ENCODE measurements around the gene TOP3B. TPM values are rescaled to one million over a fixed set of nuclear protein-coding genes. Genes with fewer than 3 reads are reported as not detected.
A peak's percentile ranks its signal among the peaks of the same experiment; 100 is the strongest.

TOP3B gene
- total and polyA plus RNA-seq, 2 donors (not counting 1 experiment from before 2014, with no cell fraction given), result 7.4 to 16.5 TPM

- no peak overlapping the region for H3K27ac ChIP-seq (ENCODE audit: insufficient read depth, low read length)
- no peaks in the 10 kb centered on the region for H4K20me1 ChIP-seq (ENCODE audit: control insufficient read depth, extremely low read depth, insufficient read depth, low read length)
- H3K27me3 ChIP-seq (ENCODE audit: control insufficient read depth, insufficient read depth, low read length), result peaks cover 8% of the 10 kb centered on the region
- peak in 1 of 2 donors; percentile 21 for DNase-seq (ENCODE audit: low read depth in 2 of 2)
- TF ChIP-seq EZH2 (IDR thresholded peaks at IDR 0.05; ENCODE audit: low read length, missing control alignments), result no peak
- TF ChIP-seq, protein P1, sequence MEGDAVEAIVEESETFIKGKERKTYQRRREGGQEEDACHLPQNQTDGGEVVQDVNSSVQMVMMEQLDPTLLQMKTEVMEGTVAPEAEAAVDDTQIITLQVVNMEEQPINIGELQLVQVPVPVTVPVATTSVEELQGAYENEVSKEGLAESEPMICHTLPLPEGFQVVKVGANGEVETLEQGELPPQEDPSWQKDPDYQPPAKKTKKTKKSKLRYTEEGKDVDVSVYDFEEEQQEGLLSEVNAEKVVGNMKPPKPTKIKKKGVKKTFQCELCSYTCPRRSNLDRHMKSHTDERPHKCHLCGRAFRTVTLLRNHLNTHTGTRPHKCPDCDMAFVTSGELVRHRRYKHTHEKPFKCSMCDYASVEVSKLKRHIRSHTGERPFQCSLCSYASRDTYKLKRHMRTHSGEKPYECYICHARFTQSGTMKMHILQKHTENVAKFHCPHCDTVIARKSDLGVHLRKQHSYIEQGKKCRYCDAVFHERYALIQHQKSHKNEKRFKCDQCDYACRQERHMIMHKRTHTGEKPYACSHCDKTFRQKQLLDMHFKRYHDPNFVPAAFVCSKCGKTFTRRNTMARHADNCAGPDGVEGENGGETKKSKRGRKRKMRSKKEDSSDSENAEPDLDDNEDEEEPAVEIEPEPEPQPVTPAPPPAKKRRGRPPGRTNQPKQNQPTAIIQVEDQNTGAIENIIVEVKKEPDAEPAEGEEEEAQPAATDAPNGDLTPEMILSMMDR (conservative IDR thresholded peaks at IDR 0.05 in 1 of 2, IDR thresholded peaks at IDR 0.05 in 1 of 2; ENCODE audit: low read depth in 1 of 2, low read length in 2 of 2), result peak; percentile 17 to 37
- H3K4me1 ChIP-seq (ENCODE audit: control insufficient read depth, extremely low read depth, insufficient read depth, low read length), result no peaks in the 10 kb centered on the region
- no peaks in the 10 kb centered on the region for H3K79me2 ChIP-seq (ENCODE audit: control insufficient read depth, insufficient read depth, low read length)
- no peak overlapping the region for H3K9ac ChIP-seq (ENCODE audit: insufficient read depth, low read length)
- H3K36me3 ChIP-seq (ENCODE audit: control insufficient read depth, insufficient read depth, low read length), result no peaks in the 10 kb centered on the region
- no peaks in the 10 kb centered on the region for H3K9me3 ChIP-seq (ENCODE audit: control insufficient read depth, insufficient read depth, low read depth, low read length)
- no peak overlapping the region for H3K4me2 ChIP-seq (ENCODE audit: extremely low read depth, insufficient read depth, low read length)
- H3K4me3 ChIP-seq (replicated peaks in 1 of 4; ENCODE audit: control extremely low read depth in 1 of 4, insufficient read depth in 1 of 4, low read depth in 3 of 4, low read length in 4 of 4), result no peak overlapping the region
- H2AFZ ChIP-seq (ENCODE audit: low read length), result no peak overlapping the region
Measured at GRCh38 chr22:22030493-22031182, 48.1 kb upstream of the TOP3B start.

DNA sequence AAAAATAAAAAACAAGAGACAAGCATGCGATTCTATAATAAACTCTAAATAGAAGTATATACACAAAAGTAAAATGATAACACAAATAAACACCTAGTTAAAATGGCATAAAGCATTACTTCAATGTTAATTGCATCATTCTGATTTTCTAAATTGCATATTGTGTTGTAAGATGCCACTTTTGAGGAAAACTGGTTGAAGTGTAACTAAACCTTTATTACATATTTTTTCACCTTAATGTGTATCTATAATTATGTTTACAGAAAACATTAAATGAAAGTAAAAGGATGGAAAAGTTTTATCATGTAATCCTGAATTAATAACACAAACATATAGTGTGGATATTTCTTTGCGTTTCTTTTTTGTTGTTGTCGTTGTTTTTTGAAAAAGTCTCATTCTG is 45.4 kb upstream of the TOP3B start:
- TF ChIP-seq, protein P1 (conservative IDR thresholded peaks at IDR 0.05 in 1 of 2, IDR thresholded peaks at IDR 0.05 in 1 of 2; ENCODE audit: low read depth in 1 of 2, low read length in 2 of 2), result no peak
- no peak for TF ChIP-seq EZH2 (IDR thresholded peaks at IDR 0.05; ENCODE audit: low read length, missing control alignments)
- no peak overlapping the region for H3K4me3 ChIP-seq (replicated peaks in 1 of 4; ENCODE audit: control extremely low read depth in 1 of 4, insufficient read depth in 1 of 4, low read depth in 3 of 4, low read length in 4 of 4)
- H4K20me1 ChIP-seq (ENCODE audit: control insufficient read depth, extremely low read depth, insufficient read depth, low read length), result no peaks in the 10 kb centered on the region
- H3K27me3 ChIP-seq (ENCODE audit: control insufficient read depth, insufficient read depth, low read length), result peaks cover 4% of the 10 kb centered on the region
- no peaks in the 10 kb centered on the region for H3K9me3 ChIP-seq (ENCODE audit: control insufficient read depth, insufficient read depth, low read depth, low read length)
- no peaks in the 10 kb centered on the region for H3K36me3 ChIP-seq (ENCODE audit: control insufficient read depth, insufficient read depth, low read length)
- H3K79me2 ChIP-seq (ENCODE audit: control insufficient read depth, insufficient read depth, low read length), result no peaks in the 10 kb centered on the region
- H3K4me1 ChIP-seq (ENCODE audit: control insufficient read depth, extremely low read depth, insufficient read depth, low read length), result no peaks in the 10 kb centered on the region
- H3K4me2 ChIP-seq (ENCODE audit: extremely low read depth, insufficient read depth, low read length), result no peak overlapping the region
- no peak overlapping the region for H3K27ac ChIP-seq (ENCODE audit: insufficient read depth, low read length)
- no peak for DNase-seq (ENCODE audit: low read depth in 2 of 2)
- no peak overlapping the region for H3K9ac ChIP-seq (ENCODE audit: insufficient read depth, low read length)
- H2AFZ ChIP-seq (ENCODE audit: low read length), result no peak overlapping the region

GRCh38 chr22:22026157-22026831 is 43.7 kb upstream of the TOP3B start:
- no peak for DNase-seq (ENCODE audit: low read depth in 2 of 2)

More at GRCh38 chr22:22026157-22026831, 43.7 kb upstream of the TOP3B start:
- H3K9me3 ChIP-seq (ENCODE audit: control insufficient read depth, insufficient read depth, low read depth, low read length), result no peaks in the 10 kb centered on the region
- H4K20me1 ChIP-seq (ENCODE audit: control insufficient read depth, extremely low read depth, insufficient read depth, low read length), result no peaks in the 10 kb centered on the region
- no peak for TF ChIP-seq EZH2 (IDR thresholded peaks at IDR 0.05; ENCODE audit: low read length, missing control alignments)
- TF ChIP-seq, protein P1 (conservative IDR thresholded peaks at IDR 0.05 in 1 of 2, IDR thresholded peaks at IDR 0.05 in 1 of 2; ENCODE audit: low read depth in 1 of 2, low read length in 2 of 2), result no peak
- no peaks in the 10 kb centered on the region for H3K36me3 ChIP-seq (ENCODE audit: control insufficient read depth, insufficient read depth, low read length)
- no peak overlapping the region for H3K4me2 ChIP-seq (ENCODE audit: extremely low read depth, insufficient read depth, low read length)
- no peak overlapping the region for H3K4me3 ChIP-seq (replicated peaks in 1 of 4; ENCODE audit: control extremely low read depth in 1 of 4, insufficient read depth in 1 of 4, low read depth in 3 of 4, low read length in 4 of 4)
- no peak overlapping the region for H3K9ac ChIP-seq (ENCODE audit: insufficient read depth, low read length)
- H3K27me3 ChIP-seq (ENCODE audit: control insufficient read depth, insufficient read depth, low read length), result peaks cover 3% of the 10 kb centered on the region
- H3K27ac ChIP-seq (ENCODE audit: insufficient read depth, low read length), result no peak overlapping the region
- H2AFZ ChIP-seq (ENCODE audit: low read length), result no peak overlapping the region
- no peaks in the 10 kb centered on the region for H3K4me1 ChIP-seq (ENCODE audit: control insufficient read depth, extremely low read depth, insufficient read depth, low read length)
- no peaks in the 10 kb centered on the region for H3K79me2 ChIP-seq (ENCODE audit: control insufficient read depth, insufficient read depth, low read length)

Data from fibroblast of lung (primary cell).